ENCODE measurements around the gene PARD3.

Gene PARD3

DNA sequence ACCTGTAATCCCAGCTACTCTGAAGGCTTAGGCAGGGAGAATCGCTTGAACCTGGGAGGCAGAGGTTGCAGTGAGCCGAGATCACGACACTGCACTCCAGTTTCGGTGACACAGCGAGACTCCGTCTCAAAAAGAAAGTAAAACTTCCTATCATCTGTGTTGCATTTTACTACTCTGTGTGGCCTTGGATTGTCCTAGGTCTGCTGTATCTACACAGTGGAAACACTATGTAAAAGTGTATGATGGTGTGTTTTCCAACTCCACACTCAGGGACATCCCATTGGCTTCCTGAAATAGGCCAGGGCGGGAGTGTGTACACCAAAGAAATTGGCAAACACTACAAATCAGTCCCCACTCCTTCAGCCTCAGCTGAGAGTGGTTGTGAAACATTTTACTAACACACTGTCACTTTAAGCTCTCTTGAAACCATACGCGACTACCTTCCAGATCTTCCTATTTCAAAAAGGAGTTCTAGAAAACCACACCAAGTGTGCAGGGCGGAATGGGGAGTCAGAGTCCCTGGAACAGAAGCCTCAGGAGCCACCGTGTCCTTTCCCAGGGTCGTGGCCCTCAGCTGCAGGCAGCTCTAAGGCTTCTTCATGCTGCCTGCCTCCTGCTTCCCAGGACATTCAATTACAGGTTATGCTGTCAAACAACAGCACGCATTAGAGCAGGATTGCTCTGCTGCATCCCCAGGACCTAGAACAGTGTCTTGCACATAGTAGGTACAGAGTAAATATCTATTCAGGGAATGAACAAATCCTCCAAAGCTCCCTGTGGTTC, 275.4 kb downstream of the PARD3 start:
- H3K27ac ChIP-seq = peak overlapping the region; percentile 90
- TF ChIP-seq, protein P1, sequence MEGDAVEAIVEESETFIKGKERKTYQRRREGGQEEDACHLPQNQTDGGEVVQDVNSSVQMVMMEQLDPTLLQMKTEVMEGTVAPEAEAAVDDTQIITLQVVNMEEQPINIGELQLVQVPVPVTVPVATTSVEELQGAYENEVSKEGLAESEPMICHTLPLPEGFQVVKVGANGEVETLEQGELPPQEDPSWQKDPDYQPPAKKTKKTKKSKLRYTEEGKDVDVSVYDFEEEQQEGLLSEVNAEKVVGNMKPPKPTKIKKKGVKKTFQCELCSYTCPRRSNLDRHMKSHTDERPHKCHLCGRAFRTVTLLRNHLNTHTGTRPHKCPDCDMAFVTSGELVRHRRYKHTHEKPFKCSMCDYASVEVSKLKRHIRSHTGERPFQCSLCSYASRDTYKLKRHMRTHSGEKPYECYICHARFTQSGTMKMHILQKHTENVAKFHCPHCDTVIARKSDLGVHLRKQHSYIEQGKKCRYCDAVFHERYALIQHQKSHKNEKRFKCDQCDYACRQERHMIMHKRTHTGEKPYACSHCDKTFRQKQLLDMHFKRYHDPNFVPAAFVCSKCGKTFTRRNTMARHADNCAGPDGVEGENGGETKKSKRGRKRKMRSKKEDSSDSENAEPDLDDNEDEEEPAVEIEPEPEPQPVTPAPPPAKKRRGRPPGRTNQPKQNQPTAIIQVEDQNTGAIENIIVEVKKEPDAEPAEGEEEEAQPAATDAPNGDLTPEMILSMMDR (conservative IDR thresholded peaks at IDR 0.05; ENCODE audit: low read depth, low read length) = no peak
- H3K36me3 ChIP-seq (ENCODE audit: insufficient read depth) = no peaks in the 10 kb centered on the region
- no peaks in the 10 kb centered on the region for H3K27me3 ChIP-seq (ENCODE audit: insufficient read depth, low read depth)
- H3K79me2 ChIP-seq (ENCODE audit: insufficient read depth, low read depth) = peaks cover 36% of the 10 kb centered on the region; the same call in 1 of the 2 replicates
- H3K4me2 ChIP-seq = peak overlapping the region; percentile 88
- H3K4me3 ChIP-seq (IDR thresholded peaks at IDR 0.05; ENCODE audit: insufficient read depth, low read depth, low read length) = no peak overlapping the region
- H4K20me1 ChIP-seq (ENCODE audit: insufficient read depth) = no peaks in the 10 kb centered on the region
- H3K4me1 ChIP-seq (ENCODE audit: low read depth, poor library complexity, severe bottlenecking) = peaks cover 58% of the 10 kb centered on the region
- peak overlapping the region; percentile 65 for H3K9ac ChIP-seq
- peak overlapping the region; percentile 13; the same call in 1 of the 2 replicates for H2AFZ ChIP-seq (ENCODE audit: low read depth)

DNA sequence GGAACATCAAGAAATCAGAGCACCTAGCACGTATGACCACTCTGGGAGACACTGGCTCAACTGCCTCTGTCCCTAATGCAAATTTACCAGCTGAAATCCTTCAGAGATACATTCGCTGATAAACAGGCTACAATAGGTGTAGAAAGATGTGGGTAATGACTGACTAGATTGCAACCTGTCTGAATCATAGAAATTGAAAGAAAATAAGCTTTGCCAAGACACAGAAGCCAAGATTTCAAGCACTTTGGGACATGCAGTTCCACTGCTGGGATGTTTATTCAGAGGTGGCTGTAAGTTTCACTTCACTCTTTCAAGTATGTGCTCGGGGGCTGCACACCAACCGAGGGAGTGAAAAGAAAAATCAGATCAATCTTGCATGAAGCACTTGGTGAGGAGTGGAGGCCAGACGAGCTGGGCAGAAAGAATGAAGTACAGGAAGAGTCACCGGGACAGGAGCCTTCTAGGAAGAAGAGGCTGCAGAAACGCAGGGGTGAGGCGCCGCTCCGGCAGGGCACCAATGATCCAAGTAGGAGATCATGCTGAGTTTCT, 276.7 kb downstream of the PARD3 start:
- Histone ChIP-seq H3K79me2 (ENCODE audit: insufficient read depth, low read depth) (peaks cover 36% of the 10 kb centered on the region; the same call in 1 of the 2 replicates), H3K27ac (peak overlapping the region; percentile 90), H3K4me2 (peak overlapping the region; percentile 88), H3K4me1 (ENCODE audit: low read depth, poor library complexity, severe bottlenecking) (peaks cover 53% of the 10 kb centered on the region), H3K27me3 (ENCODE audit: insufficient read depth, low read depth) (no peaks in the 10 kb centered on the region), H4K20me1 (ENCODE audit: insufficient read depth) (no peaks in the 10 kb centered on the region), H3K9ac (peak overlapping the region; percentile 65), H3K36me3 (ENCODE audit: insufficient read depth) (no peaks in the 10 kb centered on the region), H3K4me3 (IDR thresholded peaks at IDR 0.05; ENCODE audit: insufficient read depth, low read depth, low read length) (no peak overlapping the region), H2AFZ (ENCODE audit: low read depth) (no peak overlapping the region; the same call in 1 of the 2 replicates)
- TF ChIP-seq, protein P1 (conservative IDR thresholded peaks at IDR 0.05; ENCODE audit: low read depth, low read length) = no peak

DNA sequence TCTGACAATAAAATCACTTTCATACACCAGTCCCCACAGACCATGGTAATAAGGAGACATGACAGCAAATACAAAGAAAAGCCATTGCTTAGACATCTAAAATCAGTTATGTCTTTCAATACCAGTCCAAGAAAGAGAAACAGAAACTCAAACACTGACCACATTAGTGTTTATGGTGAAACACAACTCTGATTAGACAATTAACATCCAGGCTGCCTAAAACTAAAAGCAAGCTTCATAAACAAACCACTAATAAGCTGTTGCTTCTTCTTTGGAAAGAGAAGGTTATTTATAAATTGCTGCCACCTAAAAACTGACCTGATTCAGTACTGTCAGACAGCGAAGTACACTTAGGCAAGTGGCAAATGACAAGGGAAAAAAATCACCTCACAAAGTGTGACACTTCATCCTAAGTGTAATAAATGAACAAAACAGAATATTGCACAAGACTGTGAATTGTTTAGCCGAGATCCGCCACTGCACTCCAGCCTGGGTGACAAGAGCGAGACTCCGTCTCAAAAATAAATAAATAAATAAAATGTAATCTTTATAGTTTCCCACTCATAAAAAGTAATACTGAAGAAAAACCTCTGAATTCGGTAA, 277.4 kb downstream of the PARD3 start:
- TF ChIP-seq, protein P1 (conservative IDR thresholded peaks at IDR 0.05; ENCODE audit: low read depth, low read length) = no peak
- H3K4me2 ChIP-seq = peak overlapping the region; percentile 88
- no peaks in the 10 kb centered on the region for H4K20me1 ChIP-seq (ENCODE audit: insufficient read depth)
- no peak overlapping the region for H2AFZ ChIP-seq (ENCODE audit: low read depth)
- H3K27ac ChIP-seq = peak overlapping the region; percentile 90
- peak overlapping the region; percentile 65 for H3K9ac ChIP-seq
- no peaks in the 10 kb centered on the region for H3K36me3 ChIP-seq (ENCODE audit: insufficient read depth)
- peaks cover 53% of the 10 kb centered on the region for H3K4me1 ChIP-seq (ENCODE audit: low read depth, poor library complexity, severe bottlenecking)
- H3K27me3 ChIP-seq (ENCODE audit: insufficient read depth, low read depth) = no peaks in the 10 kb centered on the region
- H3K79me2 ChIP-seq (ENCODE audit: insufficient read depth, low read depth) = peaks cover 36% of the 10 kb centered on the region; the same call in 1 of the 2 replicates
- H3K4me3 ChIP-seq (IDR thresholded peaks at IDR 0.05; ENCODE audit: insufficient read depth, low read depth, low read length) = no peak overlapping the region

DNA sequence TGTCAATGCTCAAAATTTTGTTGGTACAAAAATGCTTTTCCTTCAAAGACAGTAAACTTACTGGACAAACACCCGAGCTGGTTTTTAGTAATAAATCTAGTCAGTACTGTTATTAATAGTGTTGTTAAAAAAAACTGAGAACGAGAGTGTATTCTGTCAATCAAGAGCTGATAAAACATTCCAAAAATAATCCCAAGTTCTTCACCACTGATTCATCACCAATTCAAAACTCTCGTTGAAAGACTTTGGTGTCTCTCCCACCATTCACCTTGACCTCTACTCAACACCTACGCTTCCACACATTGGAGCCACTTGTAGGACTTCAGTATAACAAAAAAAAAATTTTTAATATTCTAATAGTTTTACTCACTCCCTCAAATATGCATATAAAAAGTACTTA, 279.2 kb downstream of the PARD3 start:
- Histone ChIP-seq H3K79me2 (ENCODE audit: insufficient read depth, low read depth) (peaks cover 30% of the 10 kb centered on the region; the same call in 1 of the 2 replicates), H3K9ac (no peak overlapping the region), H4K20me1 (ENCODE audit: insufficient read depth) (no peaks in the 10 kb centered on the region), H3K4me2 (no peak overlapping the region), H3K36me3 (ENCODE audit: insufficient read depth) (no peaks in the 10 kb centered on the region), H3K4me3 (IDR thresholded peaks at IDR 0.05; ENCODE audit: insufficient read depth, low read depth, low read length) (no peak overlapping the region), H2AFZ (ENCODE audit: low read depth) (no peak overlapping the region), H3K27ac (no peak overlapping the region; the same call in 1 of the 2 replicates), H3K27me3 (ENCODE audit: insufficient read depth, low read depth) (no peaks in the 10 kb centered on the region), H3K4me1 (ENCODE audit: low read depth, poor library complexity, severe bottlenecking) (peaks cover 46% of the 10 kb centered on the region)
- TF ChIP-seq, protein P1 (conservative IDR thresholded peaks at IDR 0.05; ENCODE audit: low read depth, low read length) = no peak

All from KMS-11 (cell line).